Endodermal cell (in vitro differentiated cells): ENCODE results near the gene DACH2. TPM values are rescaled to one million over a fixed set of nuclear protein-coding genes. Genes with fewer than 3 reads are reported as not detected.

Source experiments
- DNase-seq: peaks from one replicate; pipeline ENCODE4 v3.0.0-alpha.2; 2017
- H3K27ac ChIP-seq: 2 replicates; pipeline ENCODE4 v1.5.1; 2013; ENCODE audit warnings: mild to moderate bottlenecking, low read depth, low read length, moderate library complexity
- H3K27me3 ChIP-seq: 2 replicates; pipeline ENCODE4 v1.6.1; 2013; ENCODE audit warnings: mild to moderate bottlenecking, low read length, moderate library complexity; ENCODE audit not compliant: insufficient read depth, control insufficient read depth, poor library complexity, severe bottlenecking
- H3K36me3 ChIP-seq: 2 replicates; pipeline ENCODE4 v1.7.0; 2013; ENCODE audit warnings: mild to moderate bottlenecking, low read length, moderate library complexity; ENCODE audit not compliant: control insufficient read depth, insufficient read depth
- H3K4me1 ChIP-seq: one replicate; pipeline ENCODE4 v1.7.0; 2013; ENCODE audit warnings: low read length; ENCODE audit not compliant: control insufficient read depth, insufficient read depth
- H3K4me3 ChIP-seq: 2 replicates; pipeline ENCODE4 v1.5.1; 2013; ENCODE audit warnings: mild to moderate bottlenecking, low read length, moderate library complexity
- H3K9ac ChIP-seq: 2 replicates; pipeline ENCODE4 v1.6.1; 2013; ENCODE audit warnings: mild to moderate bottlenecking, low read length, moderate library complexity; ENCODE audit not compliant: poor library complexity, severe bottlenecking; ENCODE audit errors: extremely low read depth
- H3K9me3 ChIP-seq: 2 replicates; pipeline ENCODE4 v1.6.1; 2013; ENCODE audit warnings: mild to moderate bottlenecking, low read length, moderate library complexity; ENCODE audit not compliant: control insufficient read depth
- H3K27ac Mint-ChIP-seq: 2 replicates; pipeline ENCODE4 v1.8.0; 2020; ENCODE audit warnings: mixed read lengths
- H3K27me3 Mint-ChIP-seq: 2 replicates; pipeline ENCODE4 v1.8.0; 2021; ENCODE audit warnings: mild to moderate bottlenecking, mixed read lengths; ENCODE audit not compliant: insufficient read depth
- H3K36me3 Mint-ChIP-seq: 2 replicates; pipeline ENCODE4 v1.8.0; 2020; ENCODE audit warnings: low read depth, mixed read lengths
- H3K4me1 Mint-ChIP-seq: 2 replicates; pipeline ENCODE4 v1.8.0; 2020; ENCODE audit warnings: mixed read lengths
- H3K4me3 Mint-ChIP-seq: 2 replicates; pipeline ENCODE4 v1.8.0; 2020; ENCODE audit warnings: mild to moderate bottlenecking, moderate library complexity, mixed read lengths
- H3K9me3 Mint-ChIP-seq: 2 replicates; pipeline ENCODE4 v1.8.0; 2020; ENCODE audit warnings: mild to moderate bottlenecking, mixed read lengths
- WGBS, 2 experiments: methylation state at CpG; one replicate each; pipeline versions ENCODE4 v1.1.5 to v1.1.7; 2013; ENCODE audit warnings: missing lambda C conversion rate in 2 of 2, mixed read lengths in 1 of 2; ENCODE audit not compliant: insufficient coverage in 1 of 2, insufficient read length in 1 of 2; 5-methylcytosine and 5-hydroxymethylcytosine counted together
- total RNA-seq, 2 donors: library from RNA; stranded (reverse); fragmentation: NEBNext Ultra II Directional in 1 of 2; extraction: Animal tissue kit (Norgen Biotek cat#: 25700) in 1 of 2; gene quantifications; 2 replicates in 1 of 2; 3 replicates in 1 of 2; pipeline ENCODE4 v1.2.1, GENCODE V29; 2021
- TF ChIP-seq, protein P1 (sequence below): fragments of 200-600 bp; sonication (generic); conservative IDR thresholded peaks from 2 replicates; pipeline ENCODE4 v1.5.0; 2021; ENCODE audit warnings: antibody characterized with exemption, mild to moderate bottlenecking

DACH2 gene
- total RNA-seq, 2 donors from 2014 or later = 2.2 to 2.3 TPM

DNA sequence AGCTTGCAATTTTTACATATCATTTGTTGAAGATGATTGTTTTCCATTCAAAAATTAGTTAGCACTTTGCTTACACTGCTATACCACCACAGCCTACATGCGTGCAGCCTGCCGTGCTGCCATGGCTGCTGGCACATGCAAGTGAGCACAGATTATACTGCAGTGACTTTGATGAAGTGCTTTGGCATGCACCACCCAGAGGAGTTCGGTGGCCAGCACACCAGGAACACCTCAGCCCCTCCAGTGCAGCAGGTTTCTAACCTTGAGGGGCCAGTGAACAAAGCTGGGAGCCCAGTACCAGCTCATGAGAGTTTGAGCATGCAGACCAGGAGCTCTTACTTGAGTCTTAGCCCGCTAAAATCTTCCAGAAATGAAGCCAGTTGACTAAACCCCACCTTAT, 431.5 kb downstream of the DACH2 start:
- Mint-ChIP-seq H3K27me3 (no peaks in the 10 kb centered on the region), H3K36me3 (no peaks in the 10 kb centered on the region), H3K27ac (no peak overlapping the region), H3K9me3 (no peaks in the 10 kb centered on the region), H3K4me3 (no peak overlapping the region), H3K4me1 (no peaks in the 10 kb centered on the region)
- Histone ChIP-seq H3K4me3 (no peak overlapping the region), H3K27me3 (no peaks in the 10 kb centered on the region), H3K9me3 (no peaks in the 10 kb centered on the region), H3K36me3 (no peaks in the 10 kb centered on the region), H3K27ac (no peak overlapping the region), H3K9ac (no peak overlapping the region), H3K4me1 (no peaks in the 10 kb centered on the region)
- WGBS, 2 experiments = 83% methylated on average over 4 of the region's 4 CpGs; no CpG with 5 or more reads in 1 of the 2 experiments
- TF ChIP-seq, protein P1, sequence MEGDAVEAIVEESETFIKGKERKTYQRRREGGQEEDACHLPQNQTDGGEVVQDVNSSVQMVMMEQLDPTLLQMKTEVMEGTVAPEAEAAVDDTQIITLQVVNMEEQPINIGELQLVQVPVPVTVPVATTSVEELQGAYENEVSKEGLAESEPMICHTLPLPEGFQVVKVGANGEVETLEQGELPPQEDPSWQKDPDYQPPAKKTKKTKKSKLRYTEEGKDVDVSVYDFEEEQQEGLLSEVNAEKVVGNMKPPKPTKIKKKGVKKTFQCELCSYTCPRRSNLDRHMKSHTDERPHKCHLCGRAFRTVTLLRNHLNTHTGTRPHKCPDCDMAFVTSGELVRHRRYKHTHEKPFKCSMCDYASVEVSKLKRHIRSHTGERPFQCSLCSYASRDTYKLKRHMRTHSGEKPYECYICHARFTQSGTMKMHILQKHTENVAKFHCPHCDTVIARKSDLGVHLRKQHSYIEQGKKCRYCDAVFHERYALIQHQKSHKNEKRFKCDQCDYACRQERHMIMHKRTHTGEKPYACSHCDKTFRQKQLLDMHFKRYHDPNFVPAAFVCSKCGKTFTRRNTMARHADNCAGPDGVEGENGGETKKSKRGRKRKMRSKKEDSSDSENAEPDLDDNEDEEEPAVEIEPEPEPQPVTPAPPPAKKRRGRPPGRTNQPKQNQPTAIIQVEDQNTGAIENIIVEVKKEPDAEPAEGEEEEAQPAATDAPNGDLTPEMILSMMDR = no peak
- DNase-seq = no peak

- DNase-seq = no peak
- H3K9me3 Mint-ChIP-seq = no peaks in the 10 kb centered on the region
- no peak overlapping the region for H3K4me3 ChIP-seq
- H3K27ac ChIP-seq = no peak overlapping the region
- no peaks in the 10 kb centered on the region for H3K4me1 ChIP-seq
- H3K27ac Mint-ChIP-seq = no peak overlapping the region
- H3K4me3 Mint-ChIP-seq = no peak overlapping the region
- WGBS, 2 experiments = 75% methylated on average over 1 of the region's 2 CpGs; no CpG with 5 or more reads in 1 of the 2 experiments
- H3K36me3 ChIP-seq = no peaks in the 10 kb centered on the region
- no peaks in the 10 kb centered on the region for H3K4me1 Mint-ChIP-seq
- H3K27me3 Mint-ChIP-seq = no peaks in the 10 kb centered on the region
- no peaks in the 10 kb centered on the region for H3K27me3 ChIP-seq
- no peak overlapping the region for H3K9ac ChIP-seq
- H3K9me3 ChIP-seq = no peaks in the 10 kb centered on the region
- H3K36me3 Mint-ChIP-seq = no peaks in the 10 kb centered on the region
- TF ChIP-seq, protein P1 = no peak
Observed at GRCh38 chrX:86604607-86605006, 456.4 kb downstream of the DACH2 start.

DNA sequence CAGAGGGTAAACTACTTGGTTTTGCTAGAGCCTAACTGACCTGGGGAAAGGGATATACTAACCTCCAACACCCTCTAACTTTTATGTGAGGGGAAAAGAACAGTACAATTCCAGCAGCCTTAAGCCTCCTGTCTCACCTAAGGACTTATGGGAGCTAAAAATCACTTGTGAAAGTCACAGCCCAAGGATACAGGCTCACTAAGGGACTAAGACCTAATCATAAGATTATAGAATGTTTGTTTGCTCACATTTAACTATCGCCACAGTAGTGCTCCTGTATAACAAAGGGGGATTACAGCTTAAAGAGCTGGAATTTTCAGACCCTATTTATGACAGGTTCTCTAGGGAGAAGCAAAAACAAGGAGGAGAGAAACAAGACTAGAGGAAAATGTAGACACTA, 548.7 kb downstream of the DACH2 start:
- Mint-ChIP-seq H3K27me3 (no peaks in the 10 kb centered on the region), H3K9me3 (no peaks in the 10 kb centered on the region), H3K36me3 (no peaks in the 10 kb centered on the region), H3K4me3 (no peak overlapping the region), H3K4me1 (peaks cover 8% of the 10 kb centered on the region), H3K27ac (no peak overlapping the region)
- Histone ChIP-seq H3K4me3 (no peak overlapping the region), H3K27me3 (no peaks in the 10 kb centered on the region), H3K36me3 (no peaks in the 10 kb centered on the region), H3K27ac (no peak overlapping the region), H3K9me3 (no peaks in the 10 kb centered on the region), H3K4me1 (no peaks in the 10 kb centered on the region), H3K9ac (no peak overlapping the region)
- 100% methylated on average over 1 of the region's 1 CpG; no CpG with 5 or more reads in 1 of the 2 experiments for WGBS, 2 experiments
- no peak for DNase-seq
- TF ChIP-seq, protein P1 = no peak
